Measurements from ENCODE around the gene DKKL1. TPM values are rescaled to one million over a fixed set of nuclear protein-coding genes. Genes with fewer than 3 reads are reported as not detected.

Gene DKKL1
- polyA plus RNA-seq, 1 donor from 2014 or later, result 2.8 TPM

DNA sequence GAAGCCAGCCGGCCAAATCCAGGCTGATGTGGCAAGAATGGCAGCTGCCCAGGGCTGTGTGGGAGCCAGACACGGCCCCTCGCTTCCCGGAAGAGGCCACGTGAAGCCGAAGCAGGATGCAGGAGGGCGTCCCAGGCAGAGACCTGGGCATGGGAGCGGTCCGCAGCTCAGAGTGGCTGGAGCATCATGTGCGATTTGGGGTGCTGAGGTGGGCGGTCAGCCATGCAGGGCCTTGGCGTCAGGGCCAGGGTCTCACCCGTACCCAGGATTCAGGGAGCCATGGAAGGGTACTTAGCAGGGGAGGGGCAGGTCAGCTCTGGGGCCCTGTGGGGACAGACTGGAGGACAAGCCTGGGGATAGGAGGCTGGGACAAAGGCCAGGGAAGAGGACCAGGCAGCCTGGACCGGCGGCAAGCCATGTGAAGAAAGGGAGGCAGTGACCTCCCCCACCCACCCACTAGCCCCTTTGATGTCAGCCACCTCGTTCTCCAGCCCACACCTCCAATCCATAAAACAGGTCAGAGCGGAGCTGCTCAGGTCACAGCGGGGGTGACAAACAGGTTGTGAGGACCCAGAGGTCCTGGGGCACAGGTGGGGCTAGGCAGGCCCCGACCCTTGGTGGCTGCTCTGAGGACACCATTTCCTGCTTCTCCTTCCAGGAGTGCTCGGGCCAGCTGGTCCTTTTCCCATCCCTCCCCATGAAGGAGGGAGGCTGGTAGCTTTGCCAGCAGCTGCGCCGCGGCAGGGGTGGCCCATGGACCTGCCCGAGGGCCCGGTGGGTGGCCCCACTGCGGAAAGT, 26.7 kb downstream of the DKKL1 start:
- no peak overlapping the region for H3K9ac ChIP-seq (ENCODE audit: low read length)
- H3F3A ChIP-seq (ENCODE audit: insufficient read depth, low read length, poor library complexity, severe bottlenecking), result no peaks in the 10 kb centered on the region
- TF ChIP-seq SMC3 (conservative IDR thresholded peaks at IDR 0.05; ENCODE audit: poor library complexity), result no peak
- no peak for TF ChIP-seq TAF1 (IDR thresholded peaks at IDR 0.05; ENCODE audit: low read depth)
- TF ChIP-seq MXI1 (conservative IDR thresholded peaks at IDR 0.05; ENCODE audit: poor library complexity, severe bottlenecking), result no peak
- TF ChIP-seq, protein P1, sequence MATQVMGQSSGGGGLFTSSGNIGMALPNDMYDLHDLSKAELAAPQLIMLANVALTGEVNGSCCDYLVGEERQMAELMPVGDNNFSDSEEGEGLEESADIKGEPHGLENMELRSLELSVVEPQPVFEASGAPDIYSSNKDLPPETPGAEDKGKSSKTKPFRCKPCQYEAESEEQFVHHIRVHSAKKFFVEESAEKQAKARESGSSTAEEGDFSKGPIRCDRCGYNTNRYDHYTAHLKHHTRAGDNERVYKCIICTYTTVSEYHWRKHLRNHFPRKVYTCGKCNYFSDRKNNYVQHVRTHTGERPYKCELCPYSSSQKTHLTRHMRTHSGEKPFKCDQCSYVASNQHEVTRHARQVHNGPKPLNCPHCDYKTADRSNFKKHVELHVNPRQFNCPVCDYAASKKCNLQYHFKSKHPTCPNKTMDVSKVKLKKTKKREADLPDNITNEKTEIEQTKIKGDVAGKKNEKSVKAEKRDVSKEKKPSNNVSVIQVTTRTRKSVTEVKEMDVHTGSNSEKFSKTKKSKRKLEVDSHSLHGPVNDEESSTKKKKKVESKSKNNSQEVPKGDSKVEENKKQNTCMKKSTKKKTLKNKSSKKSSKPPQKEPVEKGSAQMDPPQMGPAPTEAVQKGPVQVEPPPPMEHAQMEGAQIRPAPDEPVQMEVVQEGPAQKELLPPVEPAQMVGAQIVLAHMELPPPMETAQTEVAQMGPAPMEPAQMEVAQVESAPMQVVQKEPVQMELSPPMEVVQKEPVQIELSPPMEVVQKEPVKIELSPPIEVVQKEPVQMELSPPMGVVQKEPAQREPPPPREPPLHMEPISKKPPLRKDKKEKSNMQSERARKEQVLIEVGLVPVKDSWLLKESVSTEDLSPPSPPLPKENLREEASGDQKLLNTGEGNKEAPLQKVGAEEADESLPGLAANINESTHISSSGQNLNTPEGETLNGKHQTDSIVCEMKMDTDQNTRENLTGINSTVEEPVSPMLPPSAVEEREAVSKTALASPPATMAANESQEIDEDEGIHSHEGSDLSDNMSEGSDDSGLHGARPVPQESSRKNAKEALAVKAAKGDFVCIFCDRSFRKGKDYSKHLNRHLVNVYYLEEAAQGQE (IDR thresholded peaks at IDR 0.05; ENCODE audit: borderline replicate concordance), result no peak
- TF ChIP-seq, protein P2, sequence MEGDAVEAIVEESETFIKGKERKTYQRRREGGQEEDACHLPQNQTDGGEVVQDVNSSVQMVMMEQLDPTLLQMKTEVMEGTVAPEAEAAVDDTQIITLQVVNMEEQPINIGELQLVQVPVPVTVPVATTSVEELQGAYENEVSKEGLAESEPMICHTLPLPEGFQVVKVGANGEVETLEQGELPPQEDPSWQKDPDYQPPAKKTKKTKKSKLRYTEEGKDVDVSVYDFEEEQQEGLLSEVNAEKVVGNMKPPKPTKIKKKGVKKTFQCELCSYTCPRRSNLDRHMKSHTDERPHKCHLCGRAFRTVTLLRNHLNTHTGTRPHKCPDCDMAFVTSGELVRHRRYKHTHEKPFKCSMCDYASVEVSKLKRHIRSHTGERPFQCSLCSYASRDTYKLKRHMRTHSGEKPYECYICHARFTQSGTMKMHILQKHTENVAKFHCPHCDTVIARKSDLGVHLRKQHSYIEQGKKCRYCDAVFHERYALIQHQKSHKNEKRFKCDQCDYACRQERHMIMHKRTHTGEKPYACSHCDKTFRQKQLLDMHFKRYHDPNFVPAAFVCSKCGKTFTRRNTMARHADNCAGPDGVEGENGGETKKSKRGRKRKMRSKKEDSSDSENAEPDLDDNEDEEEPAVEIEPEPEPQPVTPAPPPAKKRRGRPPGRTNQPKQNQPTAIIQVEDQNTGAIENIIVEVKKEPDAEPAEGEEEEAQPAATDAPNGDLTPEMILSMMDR (IDR thresholded peaks at IDR 0.05; ENCODE audit: poor library complexity, severe bottlenecking), result no peak
- no peak for TF ChIP-seq POLR2AphosphoS5 (IDR thresholded peaks at IDR 0.05)
- no peak for TF ChIP-seq EZH2 (IDR thresholded peaks at IDR 0.05; ENCODE audit: borderline replicate concordance, insufficient read depth, low read length, poor library complexity, severe bottlenecking)
- TF ChIP-seq EP300 (conservative IDR thresholded peaks at IDR 0.05; ENCODE audit: poor library complexity, severe bottlenecking), result no peak
- TF ChIP-seq RAD21 (conservative IDR thresholded peaks at IDR 0.05), result no peak
- no peaks in the 10 kb centered on the region for H3K9me2 ChIP-seq (ENCODE audit: insufficient read depth, low read length)
- no peak overlapping the region for H2AFZ ChIP-seq (ENCODE audit: low read depth, low read length)
- no peak overlapping the region for H3K27ac ChIP-seq (ENCODE audit: low read length)
- no peaks in the 10 kb centered on the region for H3K79me2 ChIP-seq (replicated peaks; ENCODE audit: insufficient read depth, low read length)
- no peaks in the 10 kb centered on the region for H3K27me3 ChIP-seq (ENCODE audit: insufficient read depth, low read depth, low read length)
- H4K20me1 ChIP-seq (ENCODE audit: insufficient read depth), result no peaks in the 10 kb centered on the region
- no peaks in the 10 kb centered on the region for H3K36me3 ChIP-seq (ENCODE audit: insufficient read depth, low read length)
- no peaks in the 10 kb centered on the region for H3K9me3 ChIP-seq (ENCODE audit: low read length)
- H3K4me3 ChIP-seq (ENCODE audit: low read length), result no peak overlapping the region
- H3K4me2 ChIP-seq (ENCODE audit: low read length), result no peak overlapping the region

DNA sequence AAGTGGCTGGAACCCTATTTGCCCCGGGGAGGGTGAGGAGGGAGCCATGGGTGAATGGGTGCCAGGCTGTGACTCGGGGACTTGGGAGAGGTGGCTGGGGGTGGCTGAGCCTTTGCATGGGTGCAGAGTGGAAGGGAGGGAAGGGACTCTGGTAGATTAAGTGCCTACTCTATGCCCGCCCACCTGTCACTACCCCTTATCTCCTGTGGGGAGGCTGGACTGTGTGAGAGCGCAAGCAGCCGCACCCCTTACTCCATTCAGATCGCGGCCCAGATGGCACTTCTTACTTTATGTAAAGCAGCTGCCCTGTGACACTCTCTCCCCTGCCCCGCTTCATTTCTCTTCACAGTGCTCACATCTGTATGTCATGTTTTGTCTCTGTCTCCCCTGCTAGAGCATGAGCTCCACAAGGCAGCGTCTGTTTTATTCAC, 27.3 kb downstream of the DKKL1 start:
- Histone ChIP-seq H3K79me2 (replicated peaks; ENCODE audit: insufficient read depth, low read length) (no peaks in the 10 kb centered on the region), H2AFZ (ENCODE audit: low read depth, low read length) (no peak overlapping the region), H3K36me3 (ENCODE audit: insufficient read depth, low read length) (no peaks in the 10 kb centered on the region), H3K9me3 (ENCODE audit: low read length) (no peaks in the 10 kb centered on the region), H4K20me1 (ENCODE audit: insufficient read depth) (no peaks in the 10 kb centered on the region), H3K9me2 (ENCODE audit: insufficient read depth, low read length) (no peaks in the 10 kb centered on the region), H3K4me3 (ENCODE audit: low read length) (no peak overlapping the region), H3K4me2 (ENCODE audit: low read length) (no peak overlapping the region), H3K27ac (ENCODE audit: low read length) (no peak overlapping the region), H3F3A (ENCODE audit: insufficient read depth, low read length, poor library complexity, severe bottlenecking) (no peaks in the 10 kb centered on the region), H3K27me3 (ENCODE audit: insufficient read depth, low read depth, low read length) (no peaks in the 10 kb centered on the region), H3K9ac (ENCODE audit: low read length) (no peak overlapping the region)
- TF ChIP-seq, protein P2 (IDR thresholded peaks at IDR 0.05; ENCODE audit: poor library complexity, severe bottlenecking), result no peak
- TF ChIP-seq, protein P1 (IDR thresholded peaks at IDR 0.05; ENCODE audit: borderline replicate concordance), result no peak
- TF ChIP-seq MXI1 (conservative IDR thresholded peaks at IDR 0.05; ENCODE audit: poor library complexity, severe bottlenecking) (no peak), POLR2AphosphoS5 (IDR thresholded peaks at IDR 0.05) (no peak), RAD21 (conservative IDR thresholded peaks at IDR 0.05) (no peak)
